Measurements from ENCODE around the gene TM6SF1. TPM values are rescaled to one million over a fixed set of nuclear protein-coding genes. Genes with fewer than 3 reads are reported as not detected.

TM6SF1 gene
- total RNA-seq, 4 donors from 2014 or later, result 7.5 to 11.2 (median 9.6) TPM

GRCh38 chr15:83107841-83108181 lies 366 bp downstream of the TM6SF1 start:
- peaks cover 0 to 35% of the 10 kb centered on the region in 2 donors for H3K27me3 ChIP-seq
- H3K27ac ChIP-seq, result peak overlapping the region in 3 of 4 donors; percentile 56 to 77 (median 66)
- H3K4me3 ChIP-seq, result peak overlapping the region; percentile 12 to 60 (median 34)
- H3K36me3 ChIP-seq, result no peaks in the 10 kb centered on the region
- no peaks in the 10 kb centered on the region for H3K9me3 ChIP-seq
- H3K4me1 ChIP-seq, result peaks cover 0 to 24% (median 7%) of the 10 kb centered on the region in 4 donors
- TF ChIP-seq, protein P1, sequence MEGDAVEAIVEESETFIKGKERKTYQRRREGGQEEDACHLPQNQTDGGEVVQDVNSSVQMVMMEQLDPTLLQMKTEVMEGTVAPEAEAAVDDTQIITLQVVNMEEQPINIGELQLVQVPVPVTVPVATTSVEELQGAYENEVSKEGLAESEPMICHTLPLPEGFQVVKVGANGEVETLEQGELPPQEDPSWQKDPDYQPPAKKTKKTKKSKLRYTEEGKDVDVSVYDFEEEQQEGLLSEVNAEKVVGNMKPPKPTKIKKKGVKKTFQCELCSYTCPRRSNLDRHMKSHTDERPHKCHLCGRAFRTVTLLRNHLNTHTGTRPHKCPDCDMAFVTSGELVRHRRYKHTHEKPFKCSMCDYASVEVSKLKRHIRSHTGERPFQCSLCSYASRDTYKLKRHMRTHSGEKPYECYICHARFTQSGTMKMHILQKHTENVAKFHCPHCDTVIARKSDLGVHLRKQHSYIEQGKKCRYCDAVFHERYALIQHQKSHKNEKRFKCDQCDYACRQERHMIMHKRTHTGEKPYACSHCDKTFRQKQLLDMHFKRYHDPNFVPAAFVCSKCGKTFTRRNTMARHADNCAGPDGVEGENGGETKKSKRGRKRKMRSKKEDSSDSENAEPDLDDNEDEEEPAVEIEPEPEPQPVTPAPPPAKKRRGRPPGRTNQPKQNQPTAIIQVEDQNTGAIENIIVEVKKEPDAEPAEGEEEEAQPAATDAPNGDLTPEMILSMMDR (IDR thresholded peaks at IDR 0.05), result no peak
- TF ChIP-seq POLR2A (IDR thresholded peaks at IDR 0.05) (no peak), EP300 (IDR thresholded peaks at IDR 0.05) (no peak)
- DNase-seq (ENCODE audit: low spot score in 2 of 2), result no peak
- 11% methylated on average over 13 to 24 of the region's 30 CpGs for WGBS, 2 donors

DNA sequence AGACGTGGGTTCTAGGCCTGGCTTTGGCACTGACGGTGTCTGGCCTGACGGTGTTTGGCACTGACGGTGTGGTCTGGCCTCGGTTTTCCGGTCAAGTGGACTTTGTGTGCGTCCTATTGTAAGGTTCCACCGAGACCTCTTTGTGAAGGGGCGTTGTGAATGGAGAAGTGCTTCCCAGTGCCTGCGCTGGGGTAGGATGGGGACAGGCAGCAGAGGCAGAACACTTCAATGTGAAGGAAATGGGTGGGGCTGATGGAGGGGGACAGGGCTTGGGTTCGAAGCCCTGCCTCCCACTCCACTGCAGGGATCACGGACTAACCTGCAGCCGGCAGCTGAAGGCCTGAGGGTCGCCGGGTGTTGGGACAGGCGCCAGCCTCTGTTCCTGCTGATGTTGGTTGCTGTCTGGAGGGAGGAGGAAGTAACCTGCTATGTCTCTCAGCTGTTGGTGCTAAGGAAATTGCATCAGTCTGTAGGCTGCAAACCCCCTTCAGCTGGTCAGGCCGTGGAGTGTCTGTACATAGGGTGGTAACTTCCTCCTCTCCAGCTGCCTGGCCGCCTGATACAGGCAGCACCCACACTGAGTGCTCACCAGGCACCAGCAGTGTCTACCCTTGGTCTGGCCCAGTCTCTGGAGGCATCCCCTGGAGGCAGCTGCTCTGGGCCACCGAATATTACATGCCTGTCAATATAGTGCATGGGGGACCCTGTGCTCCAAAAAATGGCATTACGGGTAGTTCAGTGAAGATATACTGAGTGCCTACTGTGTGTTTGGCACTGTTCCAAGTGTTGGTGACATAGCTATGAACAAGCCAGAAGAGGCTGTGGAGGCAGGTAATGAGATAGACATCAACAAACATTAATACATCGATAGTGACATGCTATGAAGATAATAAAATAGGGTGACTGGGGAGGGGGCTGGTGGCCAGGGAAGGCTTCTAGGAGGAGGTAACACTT lies 1.1 kb downstream of the TM6SF1 start:
- Histone ChIP-seq H3K27me3 (peaks cover 0 to 35% of the 10 kb centered on the region in 2 donors), H3K4me1 (peaks cover 0 to 31% (median 7%) of the 10 kb centered on the region in 4 donors), H3K4me3 (peak overlapping the region; percentile 12 to 60 (median 34)), H3K9me3 (no peaks in the 10 kb centered on the region), H3K36me3 (peaks cover 0 to 5% (median 0%) of the 10 kb centered on the region in 3 donors), H3K27ac (peak overlapping the region in 3 of 4 donors; percentile 56 to 77 (median 66))
- peak in 1 of 2 donors; percentile 35 for DNase-seq (ENCODE audit: low spot score in 2 of 2)
- WGBS, 2 donors, result 54 to 57% methylated on average over 20 to 21 of the region's 21 CpGs
- TF ChIP-seq, protein P1 (IDR thresholded peaks at IDR 0.05), result no peak
- TF ChIP-seq EP300 (IDR thresholded peaks at IDR 0.05) (peak in 1 of 2 donors; percentile 75), POLR2A (IDR thresholded peaks at IDR 0.05) (peak in 1 of 2 donors; percentile 17)

DNA sequence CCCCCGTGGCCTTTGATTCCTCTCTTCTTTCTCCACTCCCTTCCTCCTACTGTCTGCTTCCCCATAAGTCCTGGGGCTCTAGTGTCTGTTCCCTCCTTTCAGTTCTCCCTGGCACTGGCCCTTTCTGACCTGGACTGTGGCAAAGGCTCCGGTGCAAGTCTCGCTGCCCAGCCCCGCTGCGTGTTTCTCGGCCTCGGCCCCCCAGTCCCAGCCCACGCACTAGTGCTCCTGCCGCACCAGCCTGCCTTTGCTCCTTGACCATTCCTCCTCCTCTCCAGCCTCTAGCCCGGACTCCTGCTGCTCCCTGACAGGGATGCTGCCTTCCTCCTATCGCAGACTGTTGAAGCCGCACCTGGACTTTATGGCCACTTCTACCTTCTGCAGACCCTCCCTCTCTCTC lies 2.1 kb downstream of the TM6SF1 start:
- no peak overlapping the region for H3K27ac ChIP-seq
- no peak for DNase-seq (ENCODE audit: low spot score in 2 of 2)
- no peaks in the 10 kb centered on the region for H3K9me3 ChIP-seq
- peaks cover 0 to 13% (median 0%) of the 10 kb centered on the region in 3 donors for H3K36me3 ChIP-seq
- peaks cover 0 to 31% (median 7%) of the 10 kb centered on the region in 4 donors for H3K4me1 ChIP-seq
- H3K27me3 ChIP-seq, result peaks cover 0 to 35% of the 10 kb centered on the region in 2 donors
- TF ChIP-seq, protein P1 (IDR thresholded peaks at IDR 0.05), result no peak
- TF ChIP-seq EP300 (IDR thresholded peaks at IDR 0.05) (no peak), POLR2A (IDR thresholded peaks at IDR 0.05) (no peak)
- H3K4me3 ChIP-seq, result no peak overlapping the region
- 76 to 85% methylated on average over 12 of the region's 12 CpGs for WGBS, 2 donors

DNA sequence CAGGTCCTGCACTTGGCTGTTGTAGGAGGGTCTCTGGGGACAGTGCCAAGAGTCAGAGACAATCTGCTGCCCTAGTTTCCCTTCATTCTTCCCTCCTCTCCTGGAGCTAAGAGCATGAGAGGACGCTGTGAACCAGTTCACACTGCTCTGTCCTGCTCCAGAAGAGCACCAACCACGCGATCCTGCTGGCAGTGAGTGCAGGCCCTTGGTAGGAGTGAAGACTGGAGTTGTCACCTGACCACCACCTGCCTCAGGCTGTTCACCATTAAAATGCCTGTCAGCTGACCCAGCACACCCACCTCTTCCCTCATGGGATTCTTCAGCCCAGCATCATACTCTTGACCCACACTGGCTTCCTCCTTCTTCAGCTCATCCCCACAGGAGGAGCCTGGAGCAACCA lies 2.9 kb downstream of the TM6SF1 start:
- no peak for DNase-seq (ENCODE audit: low spot score in 2 of 2)
- Histone ChIP-seq H3K36me3 (peaks cover 0 to 19% (median 0%) of the 10 kb centered on the region in 3 donors), H3K4me3 (no peak overlapping the region), H3K9me3 (no peaks in the 10 kb centered on the region), H3K4me1 (peaks cover 0 to 31% (median 7%) of the 10 kb centered on the region in 4 donors), H3K27me3 (peaks cover 0 to 34% of the 10 kb centered on the region in 2 donors), H3K27ac (no peak overlapping the region)
- 84 to 90% methylated on average over 3 of the region's 3 CpGs for WGBS, 2 donors
- TF ChIP-seq POLR2A (IDR thresholded peaks at IDR 0.05), result no peak

DNA sequence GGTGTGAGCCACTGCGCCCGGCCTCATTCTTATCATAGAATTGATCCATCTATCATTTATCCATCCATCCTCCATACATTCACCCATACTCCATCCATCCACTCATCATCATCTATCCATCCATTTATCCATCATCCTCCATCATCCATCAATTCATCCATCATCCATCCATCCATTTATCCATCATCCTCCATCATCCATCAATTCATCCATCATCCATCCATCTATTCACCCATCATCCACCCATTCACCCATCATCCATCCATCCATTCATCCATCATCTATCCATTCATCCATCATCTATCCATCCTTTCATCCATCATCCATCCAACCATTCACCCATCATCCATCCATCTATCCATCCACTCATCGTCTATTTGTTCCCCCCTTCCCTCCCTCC lies 3.7 kb downstream of the TM6SF1 start:
- DNase-seq (ENCODE audit: low spot score in 2 of 2), result no peak
- peaks cover 0 to 27% of the 10 kb centered on the region in 2 donors for H3K27me3 ChIP-seq
- peaks cover 0 to 22% (median 0%) of the 10 kb centered on the region in 3 donors for H3K36me3 ChIP-seq
- 93 to 94% methylated on average over 3 of the region's 3 CpGs for WGBS, 2 donors
- peaks cover 0 to 31% (median 7%) of the 10 kb centered on the region in 4 donors for H3K4me1 ChIP-seq
- no peak overlapping the region for H3K27ac ChIP-seq
- H3K9me3 ChIP-seq, result no peaks in the 10 kb centered on the region
- no peak overlapping the region for H3K4me3 ChIP-seq
- TF ChIP-seq POLR2A (IDR thresholded peaks at IDR 0.05), result no peak
- TF ChIP-seq, protein P1 (IDR thresholded peaks at IDR 0.05), result no peak
- TF ChIP-seq EP300 (IDR thresholded peaks at IDR 0.05), result no peak

Data from tibial nerve (tissue), 4 donors.